Measurements from ENCODE around the gene TRIM31. TPM values are rescaled to one million over a fixed set of nuclear protein-coding genes. Genes with fewer than 3 reads are reported as not detected.

TRIM31 gene
- polyA plus RNA-seq, 1 of the 3 experiments (the other 2 are of a cell fraction): not detected

- Histone ChIP-seq H3K27me3 (ENCODE audit: insufficient read depth) (peaks cover 68% of the 10 kb centered on the region), H3K9ac (no peak overlapping the region), H3K79me2 (ENCODE audit: insufficient read depth) (no peaks in the 10 kb centered on the region), H2AFZ (ENCODE audit: low read depth) (no peak overlapping the region), H3K4me2 (no peak overlapping the region), H3K27ac (ENCODE audit: low read depth in 2 of 2, low read length in 1 of 2) (no peak overlapping the region), H3K36me3 (replicated peaks in 1 of 2; ENCODE audit: control insufficient read depth in 1 of 2, insufficient read depth in 2 of 2, low read length in 1 of 2) (no peaks in the 10 kb centered on the region), H3K4me3 (ENCODE audit: low read depth in 2 of 2, low read length in 1 of 2) (no peak overlapping the region), H3K4me1 (ENCODE audit: control insufficient read depth in 1 of 2, insufficient read depth in 2 of 2, low read depth in 1 of 2, low read length in 1 of 2) (no peaks in the 10 kb centered on the region), H3K9me2 (no peaks in the 10 kb centered on the region), H4K20me1 (ENCODE audit: insufficient read depth) (no peaks in the 10 kb centered on the region), H3K9me3 (no peaks in the 10 kb centered on the region), H3F3A (replicated peaks; ENCODE audit: insufficient read depth) (no peaks in the 10 kb centered on the region)
- CTCF ChIA-PET: interaction anchor here (1.0 to 4.0 kb wide), 4 partner anchors 11 to 56 kb away, joined by 3 to 27 read pairs (median 13); partner anchors contain the start of gene TRIM40
- DNase-seq: no peak
- no peak for TF ChIP-seq TEAD4 (IDR thresholded peaks at IDR 0.05; ENCODE audit: borderline replicate concordance, insufficient read depth)
- no peak for TF ChIP-seq FOXJ3 (CRISPR knock-in tag; IDR thresholded peaks at IDR 0.05)
- no peak for TF ChIP-seq GABPA (IDR thresholded peaks at IDR 0.05; ENCODE audit: low read depth)
- no peak for TF ChIP-seq RCOR1 (IDR thresholded peaks at IDR 0.05; ENCODE audit: low read length)
- TF ChIP-seq FOXM1 (IDR thresholded peaks at IDR 0.05; ENCODE audit: low read depth): no peak
- TF ChIP-seq POLR2AphosphoS5 (IDR thresholded peaks at IDR 0.05; ENCODE audit: low read depth, low read length): no peak
- TF ChIP-seq MXI1 (IDR thresholded peaks at IDR 0.05; ENCODE audit: low read depth, low read length): no peak
- TF ChIP-seq EZH2phosphoT487 (IDR thresholded peaks at IDR 0.05; ENCODE audit: borderline replicate concordance, low read depth): no peak
- TF ChIP-seq EP300 (IDR thresholded peaks at IDR 0.05; ENCODE audit: borderline replicate concordance in 1 of 2, low read depth in 1 of 2, low read length in 1 of 2): no peak
- no peak for TF ChIP-seq YY1 (IDR thresholded peaks at IDR 0.05; ENCODE audit: low read depth)
- TF ChIP-seq GATA2 (CRISPR knock-in tag; IDR thresholded peaks at IDR 0.05): no peak
- TF ChIP-seq FOSL2 (IDR thresholded peaks at IDR 0.05; ENCODE audit: borderline replicate concordance, low read depth): no peak
- TF ChIP-seq MEF2A (IDR thresholded peaks at IDR 0.05; ENCODE audit: borderline replicate concordance, low read depth): no peak
- no peak for TF ChIP-seq SMC3 (IDR thresholded peaks at IDR 0.05; ENCODE audit: low read depth, low read length)
- no peak for TF ChIP-seq IRF3 (IDR thresholded peaks at IDR 0.05; ENCODE audit: low read depth, low read length)
- POLR2A ChIA-PET: no interaction called here
- 19% methylated on average over 6 of the region's 6 CpGs for WGBS (ENCODE audit: low lambda C conversion rate)
Measured at GRCh38 chr6:30092852-30093543, 19.9 kb downstream of the TRIM31 start.

GRCh38 chr6:30091577-30092381 is 21.1 kb downstream of the TRIM31 start:
- DNase-seq: no peak
- H4K20me1 ChIP-seq (ENCODE audit: insufficient read depth): no peaks in the 10 kb centered on the region
- no peaks in the 10 kb centered on the region for H3K9me3 ChIP-seq
- no peaks in the 10 kb centered on the region for H3K4me1 ChIP-seq (ENCODE audit: control insufficient read depth in 1 of 2, insufficient read depth in 2 of 2, low read depth in 1 of 2, low read length in 1 of 2)
- TF ChIP-seq MAX (IDR thresholded peaks at IDR 0.05; ENCODE audit: low read depth) (no peak), RAD21 (IDR thresholded peaks at IDR 0.05; ENCODE audit: low read length) (no peak), SIN3A (IDR thresholded peaks at IDR 0.05; ENCODE audit: borderline replicate concordance, low read depth, low read length) (no peak), ELF1 (IDR thresholded peaks at IDR 0.05) (no peak), EZH2phosphoT487 (IDR thresholded peaks at IDR 0.05; ENCODE audit: borderline replicate concordance, low read depth) (no peak), NRF1 (IDR thresholded peaks at IDR 0.05; ENCODE audit: low read depth, low read length) (no peak), POLR2AphosphoS5 (IDR thresholded peaks at IDR 0.05; ENCODE audit: low read depth, low read length) (no peak), YY1 (IDR thresholded peaks at IDR 0.05; ENCODE audit: low read depth) (no peak), MXI1 (IDR thresholded peaks at IDR 0.05; ENCODE audit: low read depth, low read length) (no peak), USF1 (IDR thresholded peaks at IDR 0.05; ENCODE audit: borderline replicate concordance, low read depth) (no peak), RFX5 (IDR thresholded peaks at IDR 0.05; ENCODE audit: low read length) (no peak), TAF1 (IDR thresholded peaks at IDR 0.05; ENCODE audit: borderline replicate concordance, low read depth, low read length) (no peak), USF2 (IDR thresholded peaks at IDR 0.05; ENCODE audit: borderline replicate concordance, low read depth, low read length) (no peak), JUND (IDR thresholded peaks at IDR 0.05) (no peak), TEAD4 (IDR thresholded peaks at IDR 0.05; ENCODE audit: borderline replicate concordance, insufficient read depth) (no peak)
- H3K4me2 ChIP-seq: no peak overlapping the region
- WGBS (ENCODE audit: low lambda C conversion rate): 27% methylated on average over 8 of the region's 11 CpGs
- ChIA-PET POLR2A (no interaction called here), CTCF (interaction anchor here (0.6 to 4.0 kb wide), 2 partner anchors 10 to 12 kb away, joined by 3 to 27 read pairs; no protein-coding TSS in a partner anchor)
- no peak overlapping the region for H2AFZ ChIP-seq (ENCODE audit: low read depth)
- no peak overlapping the region for H3K4me3 ChIP-seq (ENCODE audit: low read depth in 2 of 2, low read length in 1 of 2)
- peaks cover 56% of the 10 kb centered on the region for H3K27me3 ChIP-seq (ENCODE audit: insufficient read depth)
- H3K36me3 ChIP-seq (replicated peaks in 1 of 2; ENCODE audit: control insufficient read depth in 1 of 2, insufficient read depth in 2 of 2, low read length in 1 of 2): no peaks in the 10 kb centered on the region
- H3K9me2 ChIP-seq: no peaks in the 10 kb centered on the region
- no peaks in the 10 kb centered on the region for H3K79me2 ChIP-seq (ENCODE audit: insufficient read depth)
- no peaks in the 10 kb centered on the region for H3F3A ChIP-seq (replicated peaks; ENCODE audit: insufficient read depth)
- H3K27ac ChIP-seq (ENCODE audit: low read depth in 2 of 2, low read length in 1 of 2): no peak overlapping the region
- H3K9ac ChIP-seq: no peak overlapping the region
